ENCODE results near the gene CAMK2A. TPM values are rescaled to one million over a fixed set of nuclear protein-coding genes. Genes with fewer than 3 reads are reported as not detected.
A peak's percentile ranks its signal among the peaks of the same experiment; 100 is the strongest.

Gene CAMK2A
- total RNA-seq, 1 donor from 2014 or later = 1.2 TPM

DNA sequence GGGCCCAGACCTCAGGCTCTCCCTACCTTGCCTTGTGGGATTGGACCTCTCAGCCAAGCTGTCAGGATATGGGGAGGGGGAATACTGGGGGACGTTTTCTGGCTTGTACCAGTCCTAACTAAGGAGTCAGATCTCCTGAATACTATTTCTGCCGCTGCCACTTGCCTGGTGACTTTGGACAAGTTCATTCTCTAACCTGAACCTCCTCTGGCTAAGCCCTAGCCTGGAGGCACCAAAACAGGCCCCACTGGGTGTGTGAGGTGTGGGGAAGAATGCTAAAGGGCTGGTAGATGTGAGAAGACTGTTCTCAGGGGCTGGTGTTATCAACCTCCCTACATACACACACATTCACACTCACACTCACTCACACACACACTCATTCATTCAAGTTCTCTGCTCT, 98.6 kb downstream of the CAMK2A start:
- H4K20me1 ChIP-seq (ENCODE audit: insufficient read depth, low read length) = no peaks in the 10 kb centered on the region
- H2AFZ ChIP-seq (ENCODE audit: low read depth, low read length) = no peak overlapping the region
- no peak overlapping the region for H3K4me3 ChIP-seq (ENCODE audit: insufficient read depth, low read depth, low read length)
- FAIRE-seq = no peak
- no peaks in the 10 kb centered on the region for H3K79me2 ChIP-seq (ENCODE audit: insufficient read depth, low read length)
- H3K27ac ChIP-seq (ENCODE audit: low read depth, low read length) = no peak overlapping the region
- TF ChIP-seq, protein P1, sequence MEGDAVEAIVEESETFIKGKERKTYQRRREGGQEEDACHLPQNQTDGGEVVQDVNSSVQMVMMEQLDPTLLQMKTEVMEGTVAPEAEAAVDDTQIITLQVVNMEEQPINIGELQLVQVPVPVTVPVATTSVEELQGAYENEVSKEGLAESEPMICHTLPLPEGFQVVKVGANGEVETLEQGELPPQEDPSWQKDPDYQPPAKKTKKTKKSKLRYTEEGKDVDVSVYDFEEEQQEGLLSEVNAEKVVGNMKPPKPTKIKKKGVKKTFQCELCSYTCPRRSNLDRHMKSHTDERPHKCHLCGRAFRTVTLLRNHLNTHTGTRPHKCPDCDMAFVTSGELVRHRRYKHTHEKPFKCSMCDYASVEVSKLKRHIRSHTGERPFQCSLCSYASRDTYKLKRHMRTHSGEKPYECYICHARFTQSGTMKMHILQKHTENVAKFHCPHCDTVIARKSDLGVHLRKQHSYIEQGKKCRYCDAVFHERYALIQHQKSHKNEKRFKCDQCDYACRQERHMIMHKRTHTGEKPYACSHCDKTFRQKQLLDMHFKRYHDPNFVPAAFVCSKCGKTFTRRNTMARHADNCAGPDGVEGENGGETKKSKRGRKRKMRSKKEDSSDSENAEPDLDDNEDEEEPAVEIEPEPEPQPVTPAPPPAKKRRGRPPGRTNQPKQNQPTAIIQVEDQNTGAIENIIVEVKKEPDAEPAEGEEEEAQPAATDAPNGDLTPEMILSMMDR (IDR thresholded peaks at IDR 0.05; ENCODE audit: insufficient read depth, low read depth, low read length) = no peak
- no peak for TF ChIP-seq EZH2 (IDR thresholded peaks at IDR 0.05; ENCODE audit: insufficient read depth, low read length)
- Mint-ChIP-seq H3K36me3 (ENCODE audit: low read depth, unreplicated experiment) (no peaks in the 10 kb centered on the region), H3K9me3 (ENCODE audit: unreplicated experiment) (no peaks in the 10 kb centered on the region), H3K27ac (ENCODE audit: unreplicated experiment) (no peak overlapping the region), H3K4me1 (ENCODE audit: low read depth, unreplicated experiment) (no peaks in the 10 kb centered on the region), H3K27me3 (ENCODE audit: low read depth, unreplicated experiment) (peaks cover 89% of the 10 kb centered on the region), H3K4me3 (ENCODE audit: unreplicated experiment) (peak overlapping the region; percentile 60)
- no peak for DNase-seq (ENCODE audit: low read depth)
- H3K4me2 ChIP-seq (ENCODE audit: low read length) = no peak overlapping the region
- H3K27me3 ChIP-seq (ENCODE audit: insufficient read depth, low read length) = peaks cover 59% of the 10 kb centered on the region
- no peaks in the 10 kb centered on the region for H3K9me3 ChIP-seq (ENCODE audit: insufficient read depth, low read depth, low read length)
- H3K36me3 ChIP-seq (ENCODE audit: insufficient read depth, low read length) = no peaks in the 10 kb centered on the region
- no peak overlapping the region for H3K9ac ChIP-seq (ENCODE audit: low read length)
- peaks cover 5% of the 10 kb centered on the region for H3K4me1 ChIP-seq (ENCODE audit: insufficient read depth, low read length)

DNA sequence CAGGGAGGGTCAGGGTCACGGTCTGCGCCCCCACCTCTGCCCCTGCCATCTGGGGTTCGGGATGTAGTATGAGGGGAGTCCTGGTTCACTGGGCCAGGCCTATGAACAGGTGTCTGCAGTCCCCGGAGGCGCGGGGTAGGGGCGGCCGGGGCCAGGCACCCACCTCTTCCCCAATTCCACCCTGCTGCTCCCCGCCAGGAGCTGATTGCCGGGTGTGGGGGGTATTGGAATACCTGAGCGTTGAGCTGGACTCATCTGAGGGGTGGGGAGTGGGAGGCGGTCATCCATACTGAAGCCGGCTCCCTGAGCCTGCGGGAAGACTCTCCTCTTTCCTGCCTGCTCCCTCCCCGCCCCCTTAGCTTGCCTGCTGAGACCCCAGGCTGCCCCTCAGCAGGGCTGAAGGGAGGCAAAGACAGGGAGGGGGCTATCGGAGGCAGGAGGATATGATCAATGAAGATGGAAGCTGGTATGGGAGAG, 99.0 kb downstream of the CAMK2A start:
- DNase-seq (ENCODE audit: low read depth) (no peak), FAIRE-seq (no peak)
- Histone ChIP-seq H3K9ac (ENCODE audit: low read length) (no peak overlapping the region), H2AFZ (ENCODE audit: low read depth, low read length) (no peak overlapping the region), H4K20me1 (ENCODE audit: insufficient read depth, low read length) (no peaks in the 10 kb centered on the region), H3K27me3 (ENCODE audit: insufficient read depth, low read length) (peaks cover 59% of the 10 kb centered on the region), H3K27ac (ENCODE audit: low read depth, low read length) (no peak overlapping the region), H3K9me3 (ENCODE audit: insufficient read depth, low read depth, low read length) (no peaks in the 10 kb centered on the region), H3K36me3 (ENCODE audit: insufficient read depth, low read length) (no peaks in the 10 kb centered on the region), H3K4me3 (ENCODE audit: insufficient read depth, low read depth, low read length) (no peak overlapping the region), H3K4me2 (ENCODE audit: low read length) (peak overlapping the region; percentile 41), H3K4me1 (ENCODE audit: insufficient read depth, low read length) (peaks cover 5% of the 10 kb centered on the region), H3K79me2 (ENCODE audit: insufficient read depth, low read length) (no peaks in the 10 kb centered on the region)
- Mint-ChIP-seq H3K36me3 (ENCODE audit: low read depth, unreplicated experiment) (peaks cover 2% of the 10 kb centered on the region), H3K4me3 (ENCODE audit: unreplicated experiment) (peak overlapping the region; percentile 60), H3K27me3 (ENCODE audit: low read depth, unreplicated experiment) (peaks cover 91% of the 10 kb centered on the region), H3K9me3 (ENCODE audit: unreplicated experiment) (no peaks in the 10 kb centered on the region), H3K27ac (ENCODE audit: unreplicated experiment) (no peak overlapping the region), H3K4me1 (ENCODE audit: low read depth, unreplicated experiment) (no peaks in the 10 kb centered on the region)
- TF ChIP-seq EZH2 (IDR thresholded peaks at IDR 0.05; ENCODE audit: insufficient read depth, low read length) = peak; percentile 13
- TF ChIP-seq, protein P1 (IDR thresholded peaks at IDR 0.05; ENCODE audit: insufficient read depth, low read depth, low read length) = no peak

DNA sequence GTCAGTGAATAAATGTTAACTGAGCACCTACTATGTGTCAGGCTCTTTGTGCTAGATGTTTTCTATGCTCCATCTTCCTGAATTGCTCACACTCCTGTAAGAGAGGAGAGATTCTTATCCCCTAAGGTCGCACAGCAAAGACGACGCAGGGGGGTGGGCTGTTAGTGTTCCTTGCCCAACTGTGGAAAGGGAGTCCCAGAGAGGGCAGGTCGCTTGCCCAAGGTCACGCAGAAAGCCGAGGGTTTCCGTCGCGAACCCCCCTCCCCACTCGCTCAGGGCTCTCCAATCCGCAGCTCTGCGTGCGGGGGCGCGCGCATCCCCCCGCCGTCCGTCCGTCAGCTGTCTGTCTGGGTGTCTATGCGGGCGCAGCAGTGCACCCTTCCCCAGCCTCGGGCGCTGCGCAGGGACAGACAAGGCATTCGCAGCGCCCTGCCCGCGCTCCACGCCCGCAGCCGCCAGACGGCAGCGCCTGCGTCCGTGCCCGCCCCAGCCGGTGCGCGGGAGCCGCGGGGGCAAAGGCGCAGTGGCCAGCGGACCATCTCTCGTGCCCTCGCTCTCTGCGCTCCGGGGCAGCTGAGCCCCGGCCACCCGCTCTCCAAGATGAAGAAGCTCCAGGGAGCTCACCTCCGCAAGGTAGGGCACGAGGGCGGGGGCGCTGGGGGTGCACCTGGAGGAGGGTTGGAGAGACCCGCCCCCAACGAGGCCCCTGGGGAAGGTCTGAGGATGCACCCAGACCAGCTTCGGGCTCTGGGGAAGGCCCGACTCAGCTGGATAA, 99.7 kb downstream of the CAMK2A start, which contains the start of gene SLC6A7:
SLC6A7 (plus strand) TSS at position 335 of the 775 bp plus-strand sequence; CDS start at position 601, 266 bp downstream.
- peaks cover 59% of the 10 kb centered on the region for H3K27me3 ChIP-seq (ENCODE audit: insufficient read depth, low read length)
- TF ChIP-seq EZH2 (IDR thresholded peaks at IDR 0.05; ENCODE audit: insufficient read depth, low read length) = peak; percentile 84
- TF ChIP-seq, protein P1 (IDR thresholded peaks at IDR 0.05; ENCODE audit: insufficient read depth, low read depth, low read length) = no peak
- DNase-seq (ENCODE audit: low read depth) (no peak), FAIRE-seq (no peak)
- H3K27me3 Mint-ChIP-seq (ENCODE audit: low read depth, unreplicated experiment) = peaks cover 88% of the 10 kb centered on the region
- H3K9ac ChIP-seq (ENCODE audit: low read length) = no peak within 1 kb of the TSS
- no peaks in the 10 kb centered on the region for H3K79me2 ChIP-seq (ENCODE audit: insufficient read depth, low read length)
- peak within 1 kb of the TSS; percentile 41 for H3K4me2 ChIP-seq (ENCODE audit: low read length)
- H2AFZ ChIP-seq (ENCODE audit: low read depth, low read length) = no peak within 1 kb of the TSS
- no peaks in the 10 kb centered on the region for H3K9me3 ChIP-seq (ENCODE audit: insufficient read depth, low read depth, low read length)
- H4K20me1 ChIP-seq (ENCODE audit: insufficient read depth, low read length) = no peaks in the 10 kb centered on the region
- H3K36me3 Mint-ChIP-seq (ENCODE audit: low read depth, unreplicated experiment) = peaks cover 2% of the 10 kb centered on the region
- no peaks in the 10 kb centered on the region for H3K36me3 ChIP-seq (ENCODE audit: insufficient read depth, low read length)
- H3K4me1 Mint-ChIP-seq (ENCODE audit: low read depth, unreplicated experiment) = no peaks in the 10 kb centered on the region
- H3K27ac ChIP-seq (ENCODE audit: low read depth, low read length) = no peak within 1 kb of the TSS
- no peak within 1 kb of the TSS for H3K27ac Mint-ChIP-seq (ENCODE audit: unreplicated experiment)
- peak within 1 kb of the TSS; percentile 60 for H3K4me3 Mint-ChIP-seq (ENCODE audit: unreplicated experiment)
- peaks cover 5% of the 10 kb centered on the region for H3K4me1 ChIP-seq (ENCODE audit: insufficient read depth, low read length)
- no peaks in the 10 kb centered on the region for H3K9me3 Mint-ChIP-seq (ENCODE audit: unreplicated experiment)
- peak within 1 kb of the TSS; percentile 23 for H3K4me3 ChIP-seq (ENCODE audit: insufficient read depth, low read depth, low read length)
